Activated CD4-positive, alpha-beta T cell treated with anti-CD3 and anti-CD28 coated beads, Interleukin-2, Interleukin-6, amounts not matched to agents 100 ng/mL and 50 ng/mL, durations not matched to agents 16 hours and 8 hours (primary cell): Measurements from ENCODE around the gene FIGNL2.

Experiments
- DNase-seq: peaks from one replicate; pipeline ENCODE4 v3.0.0-alpha.2; 2020

The FIGNL2 gene

DNA sequence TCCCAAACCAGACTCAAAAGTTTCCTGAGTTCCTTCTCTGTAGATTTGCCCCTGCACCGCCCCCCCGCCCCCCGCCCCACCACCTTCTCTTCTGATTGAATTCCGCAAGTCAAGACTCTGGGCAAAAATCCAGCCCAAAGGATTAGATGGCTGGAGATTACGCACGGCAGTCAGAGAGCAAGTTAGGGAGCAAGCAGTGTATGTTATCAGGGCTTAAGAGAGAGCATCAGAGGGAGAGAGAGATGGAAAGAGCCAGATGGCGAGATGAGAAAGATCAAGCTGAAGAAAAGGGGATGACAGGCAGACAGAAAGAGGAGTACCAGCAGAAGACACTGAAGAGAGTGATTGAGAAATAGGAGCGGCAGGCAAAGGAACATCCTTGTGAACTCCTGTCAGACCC is 25.5 kb upstream of the FIGNL2 start:
- no peak for DNase-seq

DNA sequence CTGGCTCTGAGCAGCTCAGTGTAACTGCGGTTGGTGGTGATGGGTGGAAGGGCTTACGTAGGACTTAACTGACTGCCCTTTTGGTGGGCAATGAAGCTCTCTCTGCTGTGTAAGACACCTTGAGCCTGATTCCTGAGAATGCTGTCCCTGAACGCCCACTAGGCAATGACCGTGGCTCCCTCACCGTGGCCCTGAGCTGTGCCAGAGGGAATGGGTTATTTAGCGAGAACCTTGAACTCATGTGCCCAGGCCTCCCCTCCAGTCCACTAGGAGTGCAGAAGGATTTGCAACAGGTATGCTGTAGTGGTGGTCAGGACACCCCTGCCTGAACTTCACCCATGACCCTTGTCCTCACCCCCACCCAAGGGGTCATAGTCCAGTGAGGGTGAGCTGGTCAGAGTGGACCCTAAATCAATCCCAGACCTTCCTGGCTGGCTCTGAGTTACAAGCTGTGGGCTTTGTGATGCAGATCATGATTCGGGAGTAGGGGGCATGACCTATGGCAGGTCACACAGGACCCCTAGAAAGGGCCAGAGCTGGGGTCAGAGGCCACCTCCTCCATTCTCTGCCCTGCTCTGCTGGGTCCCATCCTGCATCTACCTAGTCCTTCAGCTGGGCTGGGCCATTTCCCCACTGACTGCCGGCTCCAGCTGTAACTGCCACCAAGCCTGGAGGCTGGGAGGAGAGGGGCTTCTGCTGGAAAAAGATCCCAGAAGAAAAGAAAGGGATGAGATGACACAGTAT is 24.9 kb upstream of the FIGNL2 start:
- DNase-seq = no peak

DNA sequence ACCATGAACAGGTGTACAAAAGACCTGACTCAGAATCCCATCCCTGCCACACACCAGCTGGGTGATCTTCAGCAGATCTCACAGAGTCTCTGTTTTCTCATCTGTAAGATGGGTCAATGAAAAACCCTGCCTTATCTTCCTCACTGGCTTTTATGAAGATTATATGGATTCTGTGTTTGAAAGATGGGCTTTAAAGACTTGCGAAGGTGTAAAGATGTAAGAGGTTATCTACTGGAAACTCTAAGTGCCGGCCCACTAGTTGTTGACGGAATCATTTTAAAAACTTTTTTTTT is 24.1 kb upstream of the FIGNL2 start:
- no peak for DNase-seq

DNA sequence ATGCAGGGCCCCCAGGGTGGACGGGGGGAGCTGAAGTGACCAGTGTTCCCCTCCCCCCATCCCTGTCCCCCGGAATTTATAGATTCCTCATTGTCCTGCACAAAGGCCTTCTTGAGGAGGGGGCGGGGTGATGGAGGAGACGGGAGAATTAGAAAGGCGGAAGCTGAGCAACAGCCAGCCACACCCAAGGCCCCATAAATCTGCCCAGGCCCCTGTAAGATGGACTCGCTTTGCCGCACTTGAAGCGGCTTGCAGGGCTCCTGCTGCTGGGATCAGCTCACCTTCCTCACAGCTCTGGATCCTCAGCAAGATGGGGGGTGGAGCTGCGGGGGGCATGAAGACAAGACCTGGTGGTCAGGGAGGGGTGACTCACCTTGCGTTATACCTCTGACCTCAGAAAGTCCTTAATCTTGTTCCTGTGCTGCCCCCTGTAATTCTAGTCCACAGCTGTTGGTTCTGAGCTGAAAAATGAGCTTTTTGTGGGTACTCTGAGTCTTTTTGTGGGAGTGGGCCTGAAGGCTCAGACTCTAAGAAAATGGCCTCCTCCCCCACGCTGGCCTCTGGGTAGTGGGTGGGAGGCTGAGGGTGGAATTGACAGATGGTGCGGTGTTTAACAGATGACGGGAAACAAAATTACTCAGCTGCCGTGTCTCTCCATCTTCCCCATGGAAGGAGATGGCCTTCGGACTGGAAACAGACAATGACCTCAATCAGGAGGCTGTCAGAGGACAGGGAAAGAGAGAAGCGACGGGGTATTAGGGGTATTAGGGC is 23.6 kb upstream of the FIGNL2 start:
- no peak for DNase-seq

DNA sequence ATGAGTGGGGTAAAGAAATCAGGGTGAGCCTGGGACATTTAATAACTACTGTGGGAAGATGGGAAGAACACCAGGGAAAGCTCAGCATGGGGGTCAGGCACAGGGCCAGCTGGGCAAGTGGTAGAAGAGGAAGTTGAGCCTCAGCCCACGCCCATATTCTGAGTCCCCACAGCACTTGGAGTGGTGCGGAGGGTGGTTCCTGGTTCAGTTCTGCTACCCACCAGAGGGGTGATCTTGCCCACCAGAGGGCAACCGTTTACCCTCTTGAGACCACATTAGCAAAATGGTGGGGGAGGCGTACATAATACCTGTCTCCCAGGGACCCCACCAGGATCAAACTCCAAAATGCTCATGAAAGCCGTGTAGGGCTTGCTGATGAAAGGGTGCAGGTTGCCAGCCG is 22.6 kb upstream of the FIGNL2 start:
- DNase-seq = no peak

DNA sequence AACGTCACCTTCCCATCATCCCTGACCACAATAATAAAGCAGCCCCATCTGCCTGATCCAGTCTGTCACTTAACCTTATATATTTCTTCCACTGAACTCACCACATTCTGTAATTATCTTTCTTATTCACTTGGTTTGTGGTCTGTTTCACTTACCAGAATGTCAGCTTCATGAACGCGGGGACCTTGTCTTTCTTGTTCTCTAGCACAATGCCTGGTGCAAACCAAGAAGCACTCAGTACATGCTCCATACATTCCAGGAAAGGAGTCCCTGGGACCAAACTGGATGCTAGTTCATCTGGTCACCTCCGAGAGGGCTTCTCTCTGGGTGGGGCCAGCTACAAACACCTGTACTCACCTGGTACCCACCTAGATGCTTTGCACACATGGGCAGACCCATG is 22.0 kb upstream of the FIGNL2 start:
- DNase-seq = no peak

DNA sequence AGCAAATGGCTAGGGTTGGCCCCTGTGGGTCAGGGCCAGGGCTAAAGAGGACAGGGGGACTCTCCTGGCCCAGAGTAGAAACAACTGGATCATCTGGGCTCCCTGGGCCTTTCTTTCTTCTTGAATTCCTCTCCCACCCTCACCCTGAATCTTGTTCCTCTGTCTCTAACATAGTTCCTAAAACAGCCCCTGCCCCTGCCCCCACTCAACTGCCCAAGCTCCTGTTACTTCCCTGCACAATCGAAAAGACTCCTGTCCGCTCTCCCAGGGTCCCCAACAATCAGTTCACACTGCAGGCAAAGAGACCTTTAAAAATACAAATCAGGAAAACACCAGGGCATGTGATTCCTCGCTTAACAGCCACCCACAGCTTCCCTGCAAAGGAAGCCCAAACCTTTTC is 21.4 kb upstream of the FIGNL2 start:
- no peak for DNase-seq

DNA sequence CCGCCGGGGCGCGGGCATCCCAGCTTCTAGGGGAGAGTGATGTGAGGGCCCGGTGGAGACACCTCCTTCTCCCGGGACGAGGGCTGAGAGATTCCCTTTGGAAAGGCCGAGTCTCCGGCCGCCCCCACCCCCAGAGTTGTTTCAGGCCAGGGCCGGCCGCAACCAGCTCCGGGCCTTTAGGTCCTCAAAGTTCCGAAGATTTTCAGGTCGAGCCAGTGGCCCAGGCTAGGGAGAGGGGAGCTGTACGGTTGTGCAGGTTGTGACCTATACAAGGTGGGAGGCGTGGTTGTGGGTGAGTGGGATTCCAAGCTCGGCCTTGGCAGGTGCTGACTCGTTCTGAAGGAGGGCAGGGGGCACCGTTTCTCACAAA is 21.0 kb upstream of the FIGNL2 start:
- DNase-seq = no peak

DNA sequence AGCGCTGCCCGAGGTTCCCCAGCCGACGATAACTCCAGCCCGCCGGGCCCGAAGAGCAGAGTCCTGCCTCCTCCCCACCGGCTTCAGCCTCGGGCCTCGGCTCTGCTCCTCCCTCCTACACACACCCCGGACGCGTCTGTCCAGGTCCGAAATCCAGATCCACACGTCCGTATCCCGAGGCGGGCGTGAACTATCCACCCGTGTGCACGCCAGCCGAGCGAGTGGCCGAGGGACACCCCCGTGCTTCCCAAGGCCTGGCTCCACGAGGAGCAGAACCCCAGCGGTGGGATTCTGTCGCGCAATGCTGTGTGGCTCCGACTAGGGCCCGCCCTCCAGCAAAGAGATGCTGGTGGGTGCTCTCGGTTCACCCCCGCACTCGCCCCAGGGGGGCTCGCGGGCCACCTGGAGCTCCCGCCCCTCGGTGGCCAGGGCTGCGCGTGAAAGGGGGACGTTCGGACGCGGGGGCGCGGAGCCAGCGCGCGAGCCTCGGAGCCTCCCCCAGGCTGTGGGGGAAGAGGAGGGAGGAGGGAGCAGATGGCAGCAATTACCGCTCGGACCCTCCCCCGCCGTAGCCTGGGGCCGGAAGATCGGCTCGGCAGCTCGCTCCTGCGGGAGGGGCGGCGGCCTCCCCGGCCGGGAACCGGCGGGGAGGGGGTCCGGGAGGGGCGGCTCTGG is 20.4 kb upstream of the FIGNL2 start:
- no peak for DNase-seq

DNA sequence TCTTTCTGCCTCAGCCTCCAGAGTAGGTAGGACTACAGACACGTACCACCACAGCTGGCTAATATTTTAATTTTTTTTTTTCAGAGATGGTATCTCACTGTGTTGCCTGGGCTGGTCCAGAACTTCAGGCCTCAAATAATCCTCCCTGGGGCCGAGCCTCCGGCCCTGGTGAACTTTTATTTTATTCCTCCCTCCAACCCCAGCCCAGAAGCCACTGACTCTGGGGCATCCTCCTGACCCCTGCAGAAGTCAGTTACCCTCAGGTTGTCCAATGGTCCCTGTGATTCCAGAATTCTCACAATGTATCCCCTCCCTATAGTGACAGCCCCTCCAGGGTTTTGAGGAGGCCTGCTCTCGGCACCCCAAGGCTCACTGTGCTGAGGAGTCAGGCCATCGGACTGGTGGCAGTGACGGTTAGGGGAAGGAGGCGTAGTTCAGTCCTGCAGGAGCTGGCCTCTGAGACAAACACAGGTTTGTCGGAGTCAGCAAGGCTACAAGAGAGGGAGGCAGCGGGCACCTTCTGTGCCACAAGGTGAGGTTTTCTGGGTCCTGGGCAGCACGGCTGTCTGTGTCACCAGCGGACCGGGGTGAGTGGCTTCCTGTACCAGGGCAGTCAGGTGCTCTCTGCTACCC is 19.4 kb upstream of the FIGNL2 start:
- DNase-seq = no peak

DNA sequence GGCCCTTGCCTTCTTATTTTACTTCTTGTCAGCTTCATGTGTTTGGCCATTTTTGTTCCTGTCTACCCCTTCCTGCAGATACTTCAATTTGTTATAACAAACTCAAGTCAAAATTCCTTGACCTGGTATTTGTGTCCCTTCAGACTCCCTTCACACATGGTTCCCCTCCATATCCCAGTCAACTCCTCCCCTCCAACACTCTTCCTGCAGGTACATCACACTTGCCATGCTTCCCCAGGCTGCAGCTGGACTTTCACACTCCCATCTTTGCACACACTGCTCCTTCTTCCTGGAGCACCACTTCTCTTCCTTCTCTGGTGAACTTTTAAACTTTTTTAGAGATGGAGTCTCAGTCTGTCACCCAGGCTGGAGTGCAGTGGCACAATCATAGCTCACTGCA is 18.9 kb upstream of the FIGNL2 start:
- no peak for DNase-seq

DNA sequence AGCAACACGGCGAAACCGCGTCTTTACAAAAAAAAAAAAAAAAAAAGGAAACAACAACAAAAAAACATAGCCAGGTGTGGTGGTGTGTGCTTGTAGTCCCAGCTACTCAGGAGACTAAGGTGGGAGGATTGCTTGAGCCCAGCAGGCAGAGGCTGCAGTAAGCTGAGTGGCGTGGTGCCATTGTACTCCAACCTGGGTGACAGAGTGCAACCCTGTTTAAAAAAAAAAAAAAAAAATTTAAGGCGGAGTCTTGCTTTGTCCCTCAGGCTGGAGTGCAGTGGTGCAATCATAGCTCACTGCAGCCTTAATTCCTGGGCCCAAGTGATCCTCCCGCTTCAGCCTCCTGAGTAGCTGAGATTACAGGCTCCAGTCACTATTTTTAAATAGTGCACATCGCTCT is 18.2 kb upstream of the FIGNL2 start:
- DNase-seq = no peak

DNA sequence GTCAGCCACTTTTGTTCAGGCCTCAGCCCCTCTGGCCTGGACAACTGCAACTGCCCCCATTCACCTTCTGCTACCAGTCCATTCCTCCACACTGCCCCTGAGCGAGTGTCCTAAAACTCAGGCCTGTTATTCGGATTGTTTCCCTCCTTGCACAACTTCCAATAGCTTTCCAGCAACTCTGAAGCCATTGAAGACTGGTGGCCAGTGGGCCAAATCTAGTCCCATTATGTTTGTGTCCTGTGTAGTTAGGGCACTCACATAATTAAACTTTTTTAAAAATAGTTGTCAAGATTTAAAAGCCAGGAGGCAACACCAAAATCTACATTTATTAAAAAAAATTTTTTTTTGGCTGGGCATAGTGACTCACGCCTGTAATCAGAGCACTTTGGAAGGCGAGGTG is 17.8 kb upstream of the FIGNL2 start:
- no peak for DNase-seq

DNA sequence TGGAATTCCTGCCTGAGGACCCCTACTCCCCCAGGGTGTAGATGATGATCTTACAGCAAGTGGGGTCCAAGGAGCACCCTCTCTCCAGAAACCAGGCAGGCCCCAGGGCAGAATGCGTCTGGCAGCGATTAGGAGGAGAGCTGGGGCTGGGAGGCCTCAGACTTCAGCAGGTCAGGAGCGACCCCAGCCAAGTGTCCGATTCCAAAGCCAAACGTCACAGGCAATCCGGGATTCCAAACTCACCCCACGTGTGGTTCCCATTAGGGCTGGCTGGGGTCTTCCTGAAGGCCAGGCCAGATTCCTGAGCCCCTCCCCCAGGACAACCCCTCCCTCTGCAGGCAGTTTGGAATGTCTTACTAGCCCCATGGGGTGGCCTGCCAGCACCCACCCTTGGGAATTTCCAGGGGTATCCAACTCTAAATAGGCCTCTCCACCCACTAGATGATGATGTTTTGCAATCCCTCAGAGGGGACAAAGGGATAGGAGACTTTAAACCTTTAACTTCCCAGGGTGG is 17.3 kb upstream of the FIGNL2 start:
- no peak for DNase-seq

DNA sequence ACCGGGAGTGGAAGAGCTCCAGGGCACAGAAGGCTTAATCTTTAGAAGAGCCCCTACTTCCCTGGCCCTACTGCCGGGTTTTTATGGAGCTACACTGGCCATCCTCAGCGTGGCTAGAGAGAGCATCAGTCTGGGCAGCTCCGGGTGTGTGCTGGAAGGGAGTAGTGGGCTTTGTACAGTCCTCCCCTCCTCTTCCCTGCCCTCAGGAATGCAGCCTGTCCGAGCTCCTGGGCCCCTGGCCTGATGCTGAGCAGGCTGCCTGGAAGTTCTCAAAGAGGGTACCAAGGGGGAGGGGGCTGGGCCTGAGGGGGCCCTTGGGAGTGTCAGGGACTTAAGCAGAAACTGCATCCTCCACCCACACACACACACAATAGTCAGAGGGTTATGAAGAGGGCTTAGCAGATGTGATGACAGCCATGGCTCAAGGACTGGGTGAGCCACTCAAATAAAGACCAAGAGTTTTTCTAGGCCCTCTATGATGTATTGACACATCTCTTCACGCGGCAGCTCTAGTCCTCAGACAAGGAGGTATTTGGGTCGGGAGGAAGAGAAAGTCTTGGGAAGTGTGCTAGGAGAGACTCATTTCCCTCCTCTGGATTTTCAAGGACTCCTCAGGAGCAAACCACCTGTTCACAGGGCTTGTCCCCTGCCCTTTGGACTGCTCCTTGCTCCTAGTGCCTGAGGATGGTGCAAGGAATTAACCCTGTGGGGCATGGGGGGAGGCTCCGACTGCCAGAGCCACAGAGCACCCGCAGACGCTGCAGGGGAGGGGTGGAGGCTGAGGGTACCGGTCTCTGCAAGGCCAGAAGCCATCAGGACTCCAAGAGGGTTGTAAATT is 16.5 kb upstream of the FIGNL2 start:
- no peak for DNase-seq

DNA sequence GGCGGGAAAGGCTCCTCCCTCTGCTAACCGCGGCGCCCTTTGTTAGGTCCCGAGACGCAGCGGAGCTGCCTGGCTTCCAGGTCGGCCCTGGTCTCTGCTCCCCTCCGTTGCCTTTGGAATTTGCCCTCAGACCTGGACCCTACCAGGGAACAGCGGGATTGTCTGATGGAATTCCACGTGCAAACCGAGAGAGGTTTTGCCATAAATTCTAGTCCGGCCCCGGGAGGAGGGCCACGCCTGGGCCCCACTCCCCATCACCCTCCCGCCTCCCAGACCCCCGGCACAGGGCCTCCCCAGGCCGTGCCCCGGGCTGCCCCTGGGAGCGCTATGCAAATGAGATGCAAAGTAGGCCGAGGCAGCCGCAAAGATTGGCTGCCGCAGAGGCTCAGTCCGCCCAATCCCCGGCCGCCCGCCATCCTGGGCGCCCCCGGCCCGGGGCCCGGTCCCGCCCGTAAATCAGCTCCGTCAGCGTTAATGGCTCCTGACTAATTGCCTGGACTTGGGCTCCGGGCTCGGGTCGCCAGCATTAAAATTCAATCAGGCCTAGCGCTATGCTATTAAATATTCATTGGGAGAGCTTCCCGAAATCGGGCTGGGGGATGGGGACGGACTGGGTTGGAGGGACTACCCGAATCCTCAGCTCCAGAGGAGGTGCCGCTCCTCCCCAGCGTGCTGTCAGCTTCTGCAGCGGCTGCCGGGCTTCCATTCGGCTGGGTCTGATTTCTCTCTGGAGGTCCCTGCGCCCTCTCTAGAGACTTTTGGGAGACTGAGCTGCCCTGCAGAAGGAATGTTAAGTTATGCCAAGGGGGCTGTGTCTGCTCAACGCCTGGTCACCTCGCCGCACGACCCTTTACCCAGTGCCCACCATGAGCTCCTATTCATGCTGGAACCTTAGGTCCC is 15.7 kb upstream of the FIGNL2 start:
- DNase-seq = no peak

DNA sequence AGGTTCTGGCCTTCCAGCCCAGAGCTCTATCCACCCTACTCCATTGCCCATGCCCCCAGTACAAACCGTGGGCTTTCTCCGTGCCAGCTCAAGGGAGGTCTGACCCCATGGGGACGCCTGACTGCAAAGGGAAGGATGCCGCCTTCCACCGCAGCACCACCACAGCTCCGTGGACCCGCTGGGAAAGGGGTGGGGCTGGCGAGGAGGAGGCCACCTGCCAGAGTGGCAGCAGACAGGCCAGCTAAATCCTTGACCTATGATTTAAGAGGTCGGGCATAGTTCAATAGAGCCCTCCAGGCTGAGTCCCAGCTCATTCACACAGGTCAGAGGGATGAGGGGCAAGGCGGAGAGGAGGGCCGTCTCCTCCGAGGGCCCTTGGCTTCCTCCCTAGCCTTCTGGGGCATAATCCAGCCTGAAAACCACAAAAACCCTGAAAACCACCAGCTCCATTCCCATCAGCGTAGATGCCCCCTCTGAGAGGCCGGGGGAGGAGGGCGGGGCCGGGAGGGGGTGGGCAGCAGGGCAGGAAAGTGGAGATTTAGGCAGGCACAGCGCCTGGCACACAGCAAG is 14.9 kb upstream of the FIGNL2 start:
- no peak for DNase-seq

DNA sequence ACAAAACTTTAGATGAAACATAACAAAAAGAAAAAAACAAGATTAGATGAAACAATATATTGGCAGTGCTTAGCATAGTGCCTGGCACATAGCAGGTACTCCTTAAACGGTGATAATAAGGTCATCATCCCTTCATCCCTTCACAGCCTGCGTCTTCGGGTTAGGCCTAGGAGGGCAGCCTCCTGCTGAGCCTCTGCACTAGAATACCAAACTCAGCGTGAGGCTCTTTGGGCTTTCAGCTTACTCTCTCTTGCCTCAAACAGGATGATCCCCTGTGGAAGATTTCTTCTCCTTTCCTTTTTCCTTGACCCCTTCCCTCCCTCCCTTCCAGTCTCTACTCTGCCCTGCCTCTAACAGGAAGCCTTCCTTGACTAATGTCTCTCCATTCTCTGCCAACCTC is 14.4 kb upstream of the FIGNL2 start:
- DNase-seq = no peak

DNA sequence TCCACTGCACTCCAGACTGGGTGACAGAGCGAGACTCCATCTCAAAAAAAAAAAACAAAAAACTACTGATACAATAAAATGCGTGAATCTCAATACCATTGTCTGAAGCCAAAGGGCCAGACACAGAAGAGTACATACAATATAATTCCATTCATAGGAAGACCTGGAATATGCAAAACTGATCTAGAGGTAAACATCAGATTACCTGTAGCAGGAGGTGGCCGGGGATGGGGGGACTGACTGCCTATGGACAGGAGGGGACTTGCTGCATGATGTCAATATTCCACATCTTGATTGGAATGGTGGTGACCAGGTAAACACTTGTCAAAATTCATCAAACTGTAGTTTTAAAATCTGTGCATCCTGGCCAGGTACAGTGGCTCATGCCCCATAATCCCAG is 12.5 kb upstream of the FIGNL2 start:
- DNase-seq = no peak

DNA sequence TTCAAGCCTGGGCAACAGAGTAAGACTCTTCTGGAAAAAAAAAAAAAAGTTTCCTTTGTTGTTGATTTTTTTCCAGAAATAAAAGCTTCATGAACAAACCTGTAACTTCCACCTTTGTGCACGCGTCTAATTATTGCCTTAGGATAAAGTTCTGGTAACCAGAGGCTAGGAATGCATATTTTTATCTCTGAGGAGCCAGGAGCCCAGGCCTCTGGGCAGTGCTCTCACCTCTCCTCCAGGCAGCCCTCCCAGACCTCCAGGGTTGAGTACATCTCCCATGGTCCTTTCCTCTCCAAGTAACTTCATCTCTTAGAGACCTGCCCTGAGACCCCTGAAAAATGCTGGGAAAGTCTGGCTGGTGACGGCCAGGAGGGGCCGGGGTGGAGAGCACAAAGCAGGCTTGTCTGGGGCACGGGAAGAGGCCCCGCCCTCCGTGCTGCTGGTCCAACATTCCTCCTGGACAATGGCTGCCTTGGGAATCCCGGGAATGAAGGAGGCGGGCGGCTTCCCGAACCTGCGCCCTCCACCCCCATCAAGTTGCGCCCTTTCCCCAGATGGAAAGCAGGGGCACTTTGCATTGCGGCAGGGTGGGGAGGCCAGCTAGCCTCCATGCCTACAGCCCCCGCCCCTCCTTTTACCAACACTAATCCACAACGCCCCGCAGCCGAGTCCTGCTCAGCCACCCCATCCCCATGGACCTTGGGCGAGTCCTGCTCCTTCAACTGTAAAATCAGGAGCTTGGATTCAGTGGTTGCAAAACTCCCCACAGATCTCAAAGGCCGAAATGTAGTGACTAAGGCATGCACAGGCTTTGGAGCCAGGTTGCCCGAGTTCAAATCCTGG is 7.3 kb upstream of the FIGNL2 start:
- DNase-seq = no peak
